GM11168 (cell line): ENCODE data around the gene ATP8B4.
"Not testable (repeated sequence)": the region's sequence is repeated elsewhere in the genome, so short reads cannot be mapped to it uniquely, and the experiment has no call there.

Experiments
- in situ Hi-C: fragments of 300-500 bp; cut with MboI; formaldehyde crosslinking; loops from one replicate; pipeline ENCODE4 v1.12.0; 2022; ENCODE audit warnings: low sequenced_read_pairs; ENCODE audit not compliant: unreplicated experiment

The ATP8B4 gene

GRCh38 chr15:50119063-50120040 lies at the start of gene ATP8B4:
ATP8B4 (minus strand) TSS chr15:50119233; CDS start chr15:50106966, 12,267 bp downstream.
- in situ Hi-C loops: no loop called here

- in situ Hi-C loops: no loop called here
Observed at GRCh38 chr15:50168379-50168778, 49.3 kb upstream of the ATP8B4 start.

GRCh38 chr15:50167110-50167509 lies 48.1 kb upstream of the ATP8B4 start:
- in situ Hi-C loops: no loop called here

- in situ Hi-C loops: no loop called here
Observed at GRCh38 chr15:50166216-50166615, 47.2 kb upstream of the ATP8B4 start.

- in situ Hi-C loops: no loop called here
Observed at GRCh38 chr15:50164458-50164857, 45.4 kb upstream of the ATP8B4 start.

- in situ Hi-C loops: no loop called here
Observed at GRCh38 chr15:50163719-50164410, 44.8 kb upstream of the ATP8B4 start.

- in situ Hi-C loops: no loop called here
Observed at GRCh38 chr15:50162969-50163718, 44.1 kb upstream of the ATP8B4 start.

- in situ Hi-C loops: not testable (repeated sequence)
Observed at GRCh38 chr15:50158236-50158635, 39.2 kb upstream of the ATP8B4 start.

- in situ Hi-C loops: no loop called here
Observed at GRCh38 chr15:50151476-50151875, 32.4 kb upstream of the ATP8B4 start.

- in situ Hi-C loops: no loop called here
Observed at GRCh38 chr15:50150851-50151250, 31.8 kb upstream of the ATP8B4 start.

- in situ Hi-C loops: no loop called here
Observed at GRCh38 chr15:50150349-50150748, 31.3 kb upstream of the ATP8B4 start.

- in situ Hi-C loops: loop anchor here (10.0 to 25.0 kb wide), 3 partner anchors 134 to 1287 kb away; partner anchors contain the start of gene FGF7
Observed at GRCh38 chr15:50149090-50149489, 30.1 kb upstream of the ATP8B4 start.

- in situ Hi-C loops: loop anchor here (10.0 to 25.0 kb wide), 3 partner anchors 134 to 1286 kb away; partner anchors contain the start of gene FGF7
Observed at GRCh38 chr15:50148362-50148963, 29.4 kb upstream of the ATP8B4 start.

- in situ Hi-C loops: loop anchor here (10.0 to 25.0 kb wide), 3 partner anchors 132 to 1284 kb away; partner anchors contain the start of gene FGF7
Observed at GRCh38 chr15:50146632-50147031, 27.6 kb upstream of the ATP8B4 start.

GRCh38 chr15:50145451-50145872 lies 26.4 kb upstream of the ATP8B4 start:
- in situ Hi-C loops: loop anchor here (10.0 to 25.0 kb wide), 3 partner anchors 131 to 1283 kb away; partner anchors contain the start of gene FGF7

GRCh38 chr15:50144341-50145120 lies 25.5 kb upstream of the ATP8B4 start:
- in situ Hi-C loops: loop anchor here (10.0 to 25.0 kb wide), 3 partner anchors 130 to 1282 kb away; partner anchors contain the start of gene FGF7

GRCh38 chr15:50143255-50143860 lies 24.3 kb upstream of the ATP8B4 start:
- in situ Hi-C loops: loop anchor here (10.0 to 25.0 kb wide), 3 partner anchors 129 to 1281 kb away; partner anchors contain the start of gene FGF7

- in situ Hi-C loops: loop anchor here (10.0 to 25.0 kb wide), 3 partner anchors 127 to 1280 kb away; partner anchors contain the start of gene FGF7
Observed at GRCh38 chr15:50141856-50142255, 22.8 kb upstream of the ATP8B4 start.
